Activated CD8-positive, alpha-beta memory T cell treated with anti-CD3 and anti-CD28 coated beads, Interleukin-2, amount 50 U/mL, for 48 hours (primary cell): Measurements from ENCODE around the gene UPB1.
A peak's percentile ranks its signal among the peaks of the same experiment; 100 is the strongest.
"Not testable (repeated sequence)": the region's sequence is repeated elsewhere in the genome, so short reads cannot be mapped to it uniquely, and the experiment has no call there.

ENCODE experiments used
- DNase-seq: peaks from one replicate; pipeline ENCODE4 v3.0.0-alpha.2; 2020

UPB1 gene

GRCh38 chr22:24540470-24540869 is 45.3 kb downstream of the UPB1 start:
- no peak for DNase-seq

DNA sequence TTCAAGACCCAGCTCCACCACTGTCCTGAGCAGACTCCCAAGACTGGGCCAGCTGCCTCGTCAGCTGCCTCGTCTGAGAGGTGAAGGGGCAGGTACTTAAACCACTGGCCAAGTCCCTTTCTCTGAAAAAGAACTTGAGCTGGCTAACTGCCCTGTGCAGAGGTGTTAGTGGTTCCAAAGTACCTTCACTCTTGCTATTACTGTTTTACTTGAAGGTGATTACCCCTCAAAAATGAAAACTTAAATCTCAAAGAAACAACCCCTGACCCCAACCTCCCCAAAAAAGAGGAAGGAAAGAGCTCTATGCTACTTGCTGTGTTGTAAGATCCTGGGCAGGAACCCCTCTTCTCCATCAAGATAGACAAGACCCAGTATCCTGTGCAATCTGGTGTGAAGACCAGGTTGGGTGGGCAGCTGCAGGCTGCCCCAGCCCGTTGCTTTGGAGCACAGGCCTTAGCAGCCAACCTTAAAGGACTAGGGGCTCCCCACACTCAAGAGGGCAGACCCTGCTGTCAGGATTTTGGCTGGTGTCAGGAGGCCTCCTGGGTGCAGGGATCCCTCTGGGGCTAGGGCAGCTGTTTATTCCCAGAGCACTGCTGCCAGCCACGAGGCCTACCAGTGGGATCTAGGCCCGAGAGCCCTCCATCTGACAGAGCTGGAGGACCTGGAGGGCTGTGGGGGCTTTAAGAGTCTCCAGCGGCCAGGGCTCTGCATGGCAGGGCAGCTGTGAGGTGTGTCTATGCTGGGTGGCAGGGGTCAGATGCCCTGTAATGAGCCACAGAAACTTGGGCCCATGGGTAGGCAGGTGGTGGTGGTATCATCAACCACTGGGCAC is 46.8 kb downstream of the UPB1 start:
- no peak for DNase-seq

DNA sequence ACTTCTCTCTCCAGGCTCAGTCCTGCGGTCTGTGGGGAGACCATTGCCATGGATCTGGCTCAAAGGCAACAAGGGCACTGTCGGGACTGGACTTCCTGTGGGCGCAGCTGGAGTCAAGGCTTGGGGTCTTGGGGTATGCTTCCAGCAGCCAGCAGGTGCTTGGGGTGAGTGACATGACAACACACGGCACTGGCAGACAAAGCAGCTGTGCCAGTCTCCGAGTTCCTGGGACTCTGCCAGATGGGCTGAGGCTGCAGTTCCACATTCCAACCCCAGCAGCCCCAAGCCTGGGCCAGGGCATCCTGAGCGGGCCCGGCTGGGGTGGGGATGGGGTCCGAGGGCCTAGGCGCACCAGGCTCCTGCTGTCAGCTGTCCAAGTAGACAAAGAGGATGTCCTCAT is 47.5 kb downstream of the UPB1 start:
- no peak for DNase-seq

GRCh38 chr22:24543185-24543601 is 48.1 kb downstream of the UPB1 start:
- no peak for DNase-seq

GRCh38 chr22:24543679-24544243 is 48.6 kb downstream of the UPB1 start:
- DNase-seq = no peak

DNA sequence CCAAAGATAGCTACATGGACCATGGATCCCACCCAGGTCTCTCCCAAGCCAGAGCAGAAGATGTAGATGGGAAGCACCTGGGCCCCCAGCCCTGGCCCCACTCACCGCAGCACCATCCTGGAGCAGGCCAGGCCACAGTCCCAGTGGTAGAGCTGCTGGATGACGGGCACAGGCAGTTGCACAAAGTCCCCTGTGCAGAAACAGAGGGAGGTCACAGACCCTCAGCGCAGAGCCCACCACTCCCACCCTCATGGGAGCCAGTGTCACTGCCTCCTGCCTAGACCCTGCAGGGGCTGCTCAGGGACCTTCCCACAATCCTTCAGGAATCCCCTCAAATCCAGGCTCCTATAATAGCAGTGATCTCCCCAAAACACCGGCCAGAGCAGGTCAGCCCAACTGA is 53.7 kb downstream of the UPB1 start:
- DNase-seq = no peak

DNA sequence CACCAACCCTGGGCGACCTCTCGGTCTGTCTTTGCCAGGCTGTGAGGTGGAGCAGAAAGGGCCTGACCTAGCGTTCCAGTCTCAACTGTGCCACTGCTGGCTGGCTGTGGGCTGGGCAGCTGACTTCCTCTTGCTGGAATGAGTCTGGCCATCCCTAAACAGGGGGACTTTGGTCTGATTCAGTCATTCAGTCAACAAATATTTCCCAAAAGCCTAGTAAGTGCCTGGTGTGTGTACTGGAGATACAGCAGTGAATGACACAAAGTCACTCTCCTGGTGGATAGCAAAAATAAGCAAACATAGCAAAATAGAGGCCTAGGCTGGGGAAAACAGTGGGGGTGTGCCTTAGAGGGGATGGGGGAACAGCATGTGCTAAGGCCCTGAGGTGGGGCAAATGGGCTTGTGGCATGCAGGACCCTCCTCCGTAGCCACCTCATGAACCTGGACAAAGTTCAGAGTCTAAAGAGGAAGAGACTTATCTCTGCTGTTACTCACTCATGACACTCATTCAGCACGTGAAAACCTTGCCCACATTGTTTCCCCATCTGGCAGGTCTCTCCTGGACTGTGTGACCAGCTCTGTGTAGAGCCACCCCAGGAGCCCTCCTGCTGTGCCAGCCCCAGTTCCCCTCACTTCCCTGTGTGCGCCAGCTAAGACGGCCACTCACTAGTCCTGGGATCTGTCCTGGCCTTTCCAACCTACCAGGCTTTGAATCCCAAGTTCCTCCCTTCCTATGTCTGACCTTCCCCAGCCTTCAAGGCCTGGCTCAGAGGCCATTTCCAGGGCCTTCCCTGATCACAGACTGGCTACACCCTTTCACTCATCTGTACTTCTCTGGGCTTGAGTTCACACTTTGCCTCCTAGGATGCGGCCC is 55.1 kb downstream of the UPB1 start:
- no peak for DNase-seq

DNA sequence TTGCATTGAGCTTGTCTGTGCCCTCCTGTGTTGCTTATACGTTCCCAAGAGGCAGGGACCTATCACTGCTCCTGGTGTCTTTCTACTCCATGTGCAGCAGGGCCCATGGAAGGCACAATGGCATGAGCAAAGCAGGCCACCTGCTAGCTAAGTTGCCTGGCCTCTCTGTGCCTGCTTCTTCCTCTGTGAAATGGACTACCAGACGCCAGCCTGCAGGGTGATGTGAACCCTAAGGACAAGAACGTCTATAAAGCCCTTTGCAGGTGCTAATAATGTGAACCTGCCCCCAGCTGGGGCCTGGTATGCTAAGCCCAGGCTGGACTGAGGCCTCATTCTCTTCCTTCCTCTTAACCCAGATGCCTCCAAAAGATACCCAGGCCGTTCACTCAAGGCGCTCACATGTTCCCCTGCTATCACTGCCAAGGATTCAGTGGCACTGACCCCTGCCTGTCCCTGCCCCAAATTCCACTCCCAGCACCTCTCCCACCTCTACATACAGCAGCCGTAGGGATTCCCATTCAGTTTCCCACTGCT is 55.8 kb downstream of the UPB1 start:
- no peak for DNase-seq

DNA sequence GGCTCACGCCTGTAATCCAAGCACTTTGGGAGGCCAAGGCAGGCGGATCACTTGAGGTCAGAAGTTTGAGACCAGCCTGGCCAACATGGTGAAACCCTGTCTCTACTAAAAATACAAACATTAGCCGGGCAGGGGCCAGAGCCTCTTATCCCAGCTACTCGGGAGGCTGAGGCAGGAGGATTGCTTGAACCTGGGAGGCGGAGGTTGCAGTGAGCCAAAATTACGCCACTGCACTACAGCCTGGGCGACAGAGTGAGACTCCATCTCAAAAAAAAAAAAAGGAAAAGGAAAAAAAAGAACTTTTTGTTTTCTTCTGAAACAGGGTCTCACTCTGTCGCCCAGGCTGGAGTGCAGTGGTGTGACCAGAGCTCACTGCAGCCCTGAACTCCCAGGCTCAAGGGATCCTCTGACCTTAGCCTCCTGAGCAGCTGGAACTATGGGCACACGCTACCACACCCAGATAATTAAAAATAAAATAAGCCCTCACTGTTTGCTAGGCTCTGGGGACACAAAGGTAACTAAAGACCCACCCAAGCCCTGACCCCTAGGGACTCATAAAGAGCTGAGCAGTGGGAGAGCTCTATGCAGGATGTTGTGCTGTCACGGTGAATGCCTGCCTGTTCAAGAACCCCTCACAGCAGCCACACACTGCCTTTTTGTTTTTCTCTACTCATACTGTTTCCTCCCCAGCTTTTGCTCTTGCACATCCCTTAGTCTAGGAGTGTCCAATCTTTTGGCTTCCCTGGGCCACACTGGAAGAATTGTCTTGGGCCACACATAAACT is 57.6 kb downstream of the UPB1 start:
- DNase-seq = not testable (repeated sequence)

- DNase-seq = no peak
Measured at GRCh38 chr22:24553597-24554312, 58.6 kb downstream of the UPB1 start.

- peak; percentile 69 for DNase-seq
Measured at GRCh38 chr22:24554313-24555164, 59.4 kb downstream of the UPB1 start, which contains the start of gene GUCD1. TSS of gene GUCD1 (minus strand) at chr22:24555138. CDS start at chr22:24554991, 147 bp downstream.

- peak; percentile 99 for DNase-seq
Measured at GRCh38 chr22:24555165-24556039, 60.3 kb downstream of the UPB1 start, which contains the start of gene SNRPD3. TSS of gene SNRPD3 (plus strand) at chr22:24555999. CDS start at chr22:24557675, 1,676 bp downstream.

- DNase-seq = no peak
Measured at GRCh38 chr22:24559471-24559870, 64.3 kb downstream of the UPB1 start.

DNA sequence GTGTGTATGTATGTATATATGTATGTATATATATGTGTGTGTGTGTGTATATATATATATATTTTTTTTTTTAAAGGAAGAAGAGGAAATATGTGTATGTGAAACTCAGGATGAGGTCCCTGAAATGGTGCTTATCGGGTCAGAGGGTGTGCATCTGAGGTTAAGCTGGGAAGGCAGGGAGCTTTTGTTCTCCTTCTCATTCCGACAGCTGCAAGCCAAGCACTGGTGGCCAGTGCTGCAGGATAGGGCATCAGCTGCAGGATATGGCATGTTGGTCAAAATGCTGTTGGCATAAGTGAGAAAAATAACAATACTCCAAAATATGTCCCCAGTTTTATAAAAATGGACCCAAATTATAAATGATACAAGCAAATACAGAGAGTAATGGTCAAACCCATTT is 68.1 kb downstream of the UPB1 start:
- no peak for DNase-seq

GRCh38 chr22:24564376-24565058 is 69.4 kb downstream of the UPB1 start:
- DNase-seq = no peak

DNA sequence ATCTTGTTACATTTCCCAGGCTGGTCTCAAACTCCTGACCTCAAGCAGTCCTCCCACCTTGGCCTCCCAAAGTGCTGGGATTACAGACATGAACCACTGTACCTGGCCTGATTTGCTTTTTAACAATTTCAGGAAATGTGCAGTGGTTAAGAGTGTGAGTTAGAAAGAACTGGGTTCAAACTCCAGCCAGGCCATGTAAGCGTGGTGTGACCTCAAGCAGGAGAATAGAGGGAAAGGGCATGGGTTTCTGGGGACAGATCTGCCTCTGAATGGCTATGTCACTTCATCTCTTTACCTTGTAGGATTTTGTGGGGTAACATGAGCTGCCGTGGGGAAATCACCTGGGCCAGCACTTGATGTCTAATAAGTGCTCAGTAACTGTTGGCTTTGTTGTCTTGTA is 69.9 kb downstream of the UPB1 start:
- no peak for DNase-seq

DNA sequence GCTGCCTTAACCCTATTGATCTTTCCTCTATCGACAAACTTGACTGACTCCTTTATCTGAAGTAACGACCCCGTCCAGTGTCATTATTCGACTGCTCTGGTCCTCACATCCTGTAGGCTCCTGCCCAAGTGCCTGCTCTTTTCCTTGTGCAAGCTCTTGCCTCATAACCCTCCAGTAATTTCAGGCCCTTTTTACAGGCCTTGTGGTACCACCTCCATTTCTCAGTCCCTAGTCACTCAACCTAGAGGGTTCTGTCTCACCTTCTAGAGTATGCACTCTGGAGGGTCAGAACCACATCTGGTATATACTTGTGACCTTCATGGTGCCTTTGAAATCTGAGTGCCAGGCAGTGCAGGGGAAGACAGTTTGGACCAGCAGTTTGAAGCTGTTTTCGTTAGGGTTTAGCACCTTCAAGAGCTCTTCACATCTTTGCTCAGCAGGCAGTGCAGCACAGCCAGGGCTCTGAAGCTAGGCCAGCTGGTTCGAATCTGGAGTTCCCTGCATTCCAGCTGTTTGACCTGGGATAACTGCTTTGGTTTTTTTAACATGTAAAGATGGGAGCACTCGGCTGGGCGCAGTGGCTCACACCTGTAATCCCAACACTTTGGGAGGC is 71.9 kb downstream of the UPB1 start:
- no peak for DNase-seq

DNA sequence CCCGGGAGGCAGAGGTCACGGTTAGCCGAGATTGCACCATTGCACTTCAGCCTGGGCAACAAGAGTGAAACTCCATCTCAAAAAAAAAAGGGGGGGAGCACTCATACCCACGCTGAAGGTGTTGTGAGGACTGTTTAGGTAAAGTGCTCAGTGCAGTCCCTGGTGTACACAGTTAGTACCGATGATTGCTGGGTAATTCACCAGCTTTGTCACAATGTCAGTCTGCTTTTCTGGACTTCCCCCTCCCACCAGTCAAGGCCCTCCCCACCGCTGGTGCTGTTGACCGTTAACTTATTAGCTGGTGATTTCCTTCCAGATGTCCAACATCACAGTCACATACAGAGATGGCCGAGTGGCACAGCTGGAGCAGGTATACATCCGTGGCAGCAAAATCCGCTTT is 72.5 kb downstream of the UPB1 start:
- no peak for DNase-seq

DNA sequence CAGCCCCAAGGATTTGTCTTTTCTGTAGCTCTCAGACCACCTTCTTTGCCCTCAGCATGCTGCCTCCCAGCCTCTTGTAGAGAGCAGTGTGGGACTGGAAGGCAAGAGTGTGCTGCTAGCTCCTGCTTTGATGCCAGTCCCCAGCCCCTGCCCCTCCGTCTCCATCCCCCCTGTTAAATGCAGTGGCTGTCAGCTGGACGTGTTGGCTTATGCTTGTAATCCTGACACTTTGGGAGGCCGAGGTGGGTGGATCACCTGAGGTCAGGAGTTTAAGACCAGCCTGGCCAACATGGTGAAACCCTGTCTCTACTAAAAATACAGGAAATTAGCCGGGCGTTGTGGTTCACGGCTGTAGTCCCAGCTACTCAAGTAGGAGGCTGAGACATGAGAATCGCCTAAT is 76.1 kb downstream of the UPB1 start:
- DNase-seq = no peak
